Measurements from ENCODE around the gene SLC35E4. TPM values are rescaled to one million over a fixed set of nuclear protein-coding genes. Genes with fewer than 3 reads are reported as not detected.
"Not testable (repeated sequence)": the region's sequence is repeated elsewhere in the genome, so short reads cannot be mapped to it uniquely, and the experiment has no call there.

The SLC35E4 gene, protein sequence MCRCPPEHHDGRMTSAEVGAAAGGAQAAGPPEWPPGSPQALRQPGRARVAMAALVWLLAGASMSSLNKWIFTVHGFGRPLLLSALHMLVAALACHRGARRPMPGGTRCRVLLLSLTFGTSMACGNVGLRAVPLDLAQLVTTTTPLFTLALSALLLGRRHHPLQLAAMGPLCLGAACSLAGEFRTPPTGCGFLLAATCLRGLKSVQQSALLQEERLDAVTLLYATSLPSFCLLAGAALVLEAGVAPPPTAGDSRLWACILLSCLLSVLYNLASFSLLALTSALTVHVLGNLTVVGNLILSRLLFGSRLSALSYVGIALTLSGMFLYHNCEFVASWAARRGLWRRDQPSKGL
- 10 to 100 TPM; 14.6 to 22.2 (median 18.6) TPM for total RNA-seq

DNA sequence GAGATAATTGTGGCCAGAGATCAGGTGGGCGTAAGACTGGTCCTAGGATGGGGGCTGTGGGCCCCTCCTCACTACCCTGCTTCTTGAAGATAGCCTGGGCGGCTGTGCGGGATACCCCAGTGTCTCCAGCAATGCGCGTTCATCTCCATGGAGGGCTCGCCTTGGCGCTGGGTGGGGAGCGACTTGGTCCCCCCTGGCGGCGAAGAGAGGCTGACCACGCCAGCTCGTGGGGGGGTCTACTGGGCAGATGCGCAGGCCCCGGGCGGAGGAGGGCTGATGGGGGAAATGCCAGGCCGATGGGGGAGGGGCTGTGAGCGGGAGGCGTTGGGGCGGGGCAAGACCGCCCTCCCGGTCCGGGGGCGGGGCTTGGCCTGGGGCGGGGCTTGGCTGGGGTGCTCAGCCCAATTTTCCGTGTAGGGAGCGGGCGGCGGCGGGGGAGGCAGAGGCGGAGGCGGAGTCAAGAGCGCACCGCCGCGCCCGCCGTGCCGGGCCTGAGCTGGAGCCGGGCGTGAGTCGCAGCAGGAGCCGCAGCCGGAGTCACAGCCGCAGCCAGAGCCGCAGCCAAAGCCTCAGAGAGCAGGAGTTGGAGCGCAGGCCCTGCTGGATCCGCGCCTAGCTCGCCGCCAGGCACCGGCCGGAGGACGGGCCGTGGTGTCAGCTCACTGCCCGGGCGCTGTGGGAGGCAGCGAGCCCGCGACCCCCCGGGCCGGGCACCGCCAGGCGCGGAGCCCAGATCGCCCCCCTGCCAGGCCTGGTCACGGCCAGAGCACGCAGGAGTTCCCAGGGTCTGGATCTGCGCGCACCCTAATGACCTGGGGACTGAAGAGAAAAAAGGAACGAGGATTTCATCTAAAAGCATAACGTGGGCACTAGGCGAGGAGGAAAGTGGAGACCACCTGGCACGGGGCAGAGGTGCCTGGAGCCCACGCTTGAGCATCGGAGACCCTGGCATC, at the start of gene SLC35E4:
SLC35E4 (plus strand) TSS at position 509 of the 953 bp plus-strand sequence. CDS start 670 bp downstream, outside the sequence.
- 1% methylated on average over 33 to 56 of the region's 75 CpGs for WGBS, 2 donors
- intact Hi-C loops (cut with DNase I; ENCODE audit: low total_unique reads) = loop anchor here (2.0 to 10.0 kb wide), 3 partner anchors 119 to 509 kb away; partner anchors contain the start of gene PLA2G3

DNA sequence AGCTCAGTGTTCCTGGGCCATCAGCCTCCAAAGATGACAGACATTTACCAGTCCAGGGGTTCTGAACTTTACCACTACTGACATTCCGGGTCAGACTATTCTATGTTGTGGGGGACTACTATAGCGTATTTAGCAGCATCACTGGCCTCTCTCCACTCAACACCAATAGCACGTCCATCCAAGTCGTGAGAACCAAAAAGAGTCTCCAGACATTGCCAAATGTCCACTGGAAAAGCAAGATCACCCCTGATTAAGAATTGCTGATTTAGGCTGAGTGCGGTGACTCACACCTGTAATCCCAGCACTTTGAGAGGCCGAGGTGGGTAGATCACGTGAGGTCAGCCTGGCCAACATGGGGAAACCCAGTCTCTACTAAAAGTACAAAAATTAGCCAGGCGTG, 49.2 kb upstream of the SLC35E4 start:
- H3K4me3 ChIP-seq (ENCODE audit: low read depth, poor library complexity, severe bottlenecking) = no peak overlapping the region
- no peak for TF ChIP-seq POLR2A (IDR thresholded peaks at IDR 0.05)
- TF ChIP-seq, protein P1, sequence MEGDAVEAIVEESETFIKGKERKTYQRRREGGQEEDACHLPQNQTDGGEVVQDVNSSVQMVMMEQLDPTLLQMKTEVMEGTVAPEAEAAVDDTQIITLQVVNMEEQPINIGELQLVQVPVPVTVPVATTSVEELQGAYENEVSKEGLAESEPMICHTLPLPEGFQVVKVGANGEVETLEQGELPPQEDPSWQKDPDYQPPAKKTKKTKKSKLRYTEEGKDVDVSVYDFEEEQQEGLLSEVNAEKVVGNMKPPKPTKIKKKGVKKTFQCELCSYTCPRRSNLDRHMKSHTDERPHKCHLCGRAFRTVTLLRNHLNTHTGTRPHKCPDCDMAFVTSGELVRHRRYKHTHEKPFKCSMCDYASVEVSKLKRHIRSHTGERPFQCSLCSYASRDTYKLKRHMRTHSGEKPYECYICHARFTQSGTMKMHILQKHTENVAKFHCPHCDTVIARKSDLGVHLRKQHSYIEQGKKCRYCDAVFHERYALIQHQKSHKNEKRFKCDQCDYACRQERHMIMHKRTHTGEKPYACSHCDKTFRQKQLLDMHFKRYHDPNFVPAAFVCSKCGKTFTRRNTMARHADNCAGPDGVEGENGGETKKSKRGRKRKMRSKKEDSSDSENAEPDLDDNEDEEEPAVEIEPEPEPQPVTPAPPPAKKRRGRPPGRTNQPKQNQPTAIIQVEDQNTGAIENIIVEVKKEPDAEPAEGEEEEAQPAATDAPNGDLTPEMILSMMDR (IDR thresholded peaks at IDR 0.05) = no peak
- no peak for DNase-seq (ENCODE audit: low spot score in 2 of 2)
- WGBS, 2 donors = 96 to 97% methylated on average over 8 of the region's 8 CpGs
- intact Hi-C loops (cut with DNase I; ENCODE audit: low total_unique reads) = no loop called here

More for the DNA sequence above, at the start of gene SLC35E4:
- TF ChIP-seq, protein P1 (IDR thresholded peaks at IDR 0.05) = no peak
- TF ChIP-seq POLR2A (IDR thresholded peaks at IDR 0.05) = no peak
- DNase-seq (ENCODE audit: low spot score in 2 of 2) = peak; percentile 92 to 99
- peak within 1 kb of the TSS; percentile 45 for H3K4me3 ChIP-seq (ENCODE audit: low read depth, poor library complexity, severe bottlenecking)

DNA sequence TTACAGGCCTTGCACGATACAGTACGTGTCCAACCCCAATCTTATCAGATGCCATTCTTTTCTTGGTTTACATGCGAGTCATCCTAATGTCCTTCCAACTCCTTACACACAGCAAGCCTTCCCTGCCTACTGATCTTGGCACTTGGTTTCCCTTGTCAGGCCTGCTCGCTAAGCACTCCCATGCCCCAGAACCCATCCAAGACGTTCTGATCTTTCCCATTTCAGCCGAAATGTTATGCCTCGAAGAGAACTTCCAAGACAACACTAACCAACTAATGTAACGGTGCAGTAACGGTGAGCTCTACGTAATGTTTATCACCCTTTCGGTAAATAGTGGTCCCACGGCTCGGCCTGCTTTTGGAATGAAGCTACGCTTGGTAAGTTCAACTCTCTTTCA, 44.4 kb upstream of the SLC35E4 start:
- intact Hi-C loops (cut with DNase I; ENCODE audit: low total_unique reads) = no loop called here
- WGBS, 2 donors = 2 to 5% methylated on average over 14 of the region's 14 CpGs
- no peak for DNase-seq (ENCODE audit: low spot score in 2 of 2)
- H3K4me3 ChIP-seq (ENCODE audit: low read depth, poor library complexity, severe bottlenecking) = peak overlapping the region; percentile 68
- TF ChIP-seq POLR2A (IDR thresholded peaks at IDR 0.05) = no peak
- TF ChIP-seq, protein P1 (IDR thresholded peaks at IDR 0.05) = no peak

DNA sequence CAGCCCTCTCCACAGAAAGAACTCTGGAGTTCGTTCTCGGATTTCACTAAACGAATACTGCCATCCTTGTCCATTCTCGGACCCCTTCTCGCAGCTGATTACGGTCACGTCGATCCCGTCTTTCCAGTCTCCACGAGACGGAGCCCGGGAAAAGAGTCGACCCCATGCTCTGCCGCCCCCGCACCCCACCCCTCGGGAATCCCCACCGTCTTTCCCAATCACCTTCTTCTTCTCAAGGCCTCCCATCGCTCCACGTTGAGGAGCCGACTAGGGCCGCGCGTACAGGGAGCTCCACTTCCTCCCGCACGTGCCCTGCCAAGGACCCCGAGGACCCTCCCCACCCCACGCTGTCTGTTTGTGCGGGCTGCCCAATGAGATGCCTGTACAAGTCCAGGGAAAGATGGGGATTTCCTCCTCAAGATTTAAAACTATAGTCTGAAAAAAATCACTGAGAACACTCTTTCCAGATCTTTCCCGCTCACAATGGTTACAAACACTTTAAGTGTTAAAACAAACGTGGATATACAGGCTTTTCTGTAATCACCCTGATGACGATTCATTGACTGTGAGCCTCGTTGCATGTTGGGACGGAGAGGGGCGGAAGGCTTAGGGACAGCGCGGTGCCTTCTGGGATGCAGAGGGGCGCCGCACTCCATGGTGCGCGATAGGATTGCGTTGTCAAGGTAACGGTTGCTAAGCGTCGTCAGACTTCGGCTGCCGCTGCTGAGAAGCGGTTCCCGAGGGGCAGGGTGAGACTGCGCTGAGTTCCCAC, 43.8 kb upstream of the SLC35E4 start, which contains the start of gene PES1:
PES1 (minus strand) TSS at position 323 of the 772 bp plus-strand sequence; CDS start at position 246, 77 bp downstream.
- intact Hi-C loops (cut with DNase I; ENCODE audit: low total_unique reads) = no loop called here
- WGBS, 2 donors = 0% methylated on average over 49 of the region's 49 CpGs
- H3K4me3 ChIP-seq (ENCODE audit: low read depth, poor library complexity, severe bottlenecking) = peak within 1 kb of the TSS; percentile 68
- DNase-seq (ENCODE audit: low spot score in 2 of 2) = peak; percentile 93 to 98
- TF ChIP-seq, protein P1 (IDR thresholded peaks at IDR 0.05) = no peak
- TF ChIP-seq POLR2A (IDR thresholded peaks at IDR 0.05) = peak in 1 of 2 donors; percentile 20

DNA sequence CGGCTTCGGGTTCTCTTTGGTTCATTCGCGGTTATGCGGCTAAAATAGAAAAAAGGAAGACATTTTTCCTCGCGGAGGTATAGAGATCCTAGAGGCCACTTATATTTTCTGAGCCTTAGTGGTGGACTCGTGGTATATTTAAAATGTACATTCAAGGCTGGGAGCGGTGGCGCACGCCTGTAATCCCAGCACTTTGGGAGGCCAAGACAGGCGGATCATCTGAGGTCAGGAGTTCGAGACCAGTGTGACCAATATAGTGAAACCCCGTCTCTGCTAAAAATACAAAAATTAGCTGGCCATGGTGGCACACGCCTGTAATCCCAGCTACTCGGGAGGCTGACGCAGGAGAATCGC, 43.2 kb upstream of the SLC35E4 start:
- DNase-seq (ENCODE audit: low spot score in 2 of 2); intact Hi-C loops (cut with DNase I; ENCODE audit: low total_unique reads); H3K4me3 ChIP-seq (ENCODE audit: low read depth, poor library complexity, severe bottlenecking): not testable (repeated sequence)
- 26 to 37% methylated on average over 18 of the region's 18 CpGs for WGBS, 2 donors
